ENCODE data around the gene CADPS2. TPM values are rescaled to one million over a fixed set of nuclear protein-coding genes. Genes with fewer than 3 reads are reported as not detected.
"Not testable (repeated sequence)": the region's sequence is repeated elsewhere in the genome, so short reads cannot be mapped to it uniquely, and the experiment has no call there.

CADPS2 gene
- polyA plus RNA-seq, 3 donors = not detected

- Mint-ChIP-seq H3K36me3 (no peaks in the 10 kb centered on the region), H3K27me3 (ENCODE audit: low read depth in 3 of 3) (no peaks in the 10 kb centered on the region), H3K4me3 (no peak overlapping the region), H3K4me1 (no peaks in the 10 kb centered on the region), H3K9me3 (peaks cover 0 to 13% (median 5%) of the 10 kb centered on the region in 7 donors), H3K27ac (no peak overlapping the region)
- no peak for TF ChIP-seq CTCF (IDR thresholded peaks at IDR 0.05)
- no CpG with 5 or more reads among the region's 1 CpG for WGBS (ENCODE audit: insufficient coverage)
- no peak for DNase-seq
- Histone ChIP-seq H3K27me3 (ENCODE audit: control insufficient read depth in 2 of 2, insufficient read depth in 2 of 2, low read length in 2 of 2) (no peaks in the 10 kb centered on the region), H3K9ac (ENCODE audit: insufficient read depth, low read length, poor library complexity, severe bottlenecking) (no peak overlapping the region), H3K4me2 (replicated peaks; ENCODE audit: extremely low read depth, low read length, poor library complexity, severe bottlenecking) (no peak overlapping the region), H3K4me1 (ENCODE audit: control insufficient read depth in 1 of 2, insufficient read depth in 2 of 2, low read length in 2 of 2) (no peaks in the 10 kb centered on the region), H4K20me1 (ENCODE audit: insufficient read depth, low read length) (no peaks in the 10 kb centered on the region), H3K4me3 (replicated peaks in 1 of 3; ENCODE audit: low read depth in 2 of 3, low read length in 3 of 3) (no peak overlapping the region), H3K27ac (ENCODE audit: low read depth in 1 of 2, low read length in 2 of 2) (no peak overlapping the region), H3K36me3 (replicated peaks in 1 of 2; ENCODE audit: control insufficient read depth in 1 of 2, insufficient read depth in 2 of 2, low read length in 2 of 2) (no peaks in the 10 kb centered on the region), H2AFZ (ENCODE audit: insufficient read depth, low read depth, low read length, poor library complexity, severe bottlenecking) (no peak overlapping the region), H3K79me2 (ENCODE audit: insufficient read depth, low read length) (no peaks in the 10 kb centered on the region), H3K9me3 (replicated peaks in 1 of 2; ENCODE audit: control insufficient read depth in 1 of 2, insufficient read depth in 1 of 2, low read length in 2 of 2) (no peaks in the 10 kb centered on the region)
- intact Hi-C loops (cut with micrococcal nuclease) = no loop called here
Measured at GRCh38 chr7:122679813-122680212, 206.4 kb downstream of the CADPS2 start.

GRCh38 chr7:122679269-122679709 lies 207.0 kb downstream of the CADPS2 start:
- H3K36me3 Mint-ChIP-seq; H3K4me3 Mint-ChIP-seq; H3K4me3 ChIP-seq (replicated peaks in 1 of 3; ENCODE audit: low read depth in 2 of 3, low read length in 3 of 3); H3K36me3 ChIP-seq (replicated peaks in 1 of 2; ENCODE audit: control insufficient read depth in 1 of 2, insufficient read depth in 2 of 2, low read length in 2 of 2); H3K4me1 ChIP-seq (ENCODE audit: control insufficient read depth in 1 of 2, insufficient read depth in 2 of 2, low read length in 2 of 2); H2AFZ ChIP-seq (ENCODE audit: insufficient read depth, low read depth, low read length, poor library complexity, severe bottlenecking); H3K27ac ChIP-seq (ENCODE audit: low read depth in 1 of 2, low read length in 2 of 2); H3K27me3 ChIP-seq (ENCODE audit: control insufficient read depth in 2 of 2, insufficient read depth in 2 of 2, low read length in 2 of 2); H4K20me1 ChIP-seq (ENCODE audit: insufficient read depth, low read length); H3K4me1 Mint-ChIP-seq; H3K9ac ChIP-seq (ENCODE audit: insufficient read depth, low read length, poor library complexity, severe bottlenecking); H3K79me2 ChIP-seq (ENCODE audit: insufficient read depth, low read length); DNase-seq; intact Hi-C loops (cut with micrococcal nuclease); H3K27ac Mint-ChIP-seq; H3K9me3 ChIP-seq (replicated peaks in 1 of 2; ENCODE audit: control insufficient read depth in 1 of 2, insufficient read depth in 1 of 2, low read length in 2 of 2); H3K4me2 ChIP-seq (replicated peaks; ENCODE audit: extremely low read depth, low read length, poor library complexity, severe bottlenecking); H3K27me3 Mint-ChIP-seq (ENCODE audit: low read depth in 3 of 3): not testable (repeated sequence)
- peaks cover 0 to 13% (median 6%) of the 10 kb centered on the region in 7 donors for H3K9me3 Mint-ChIP-seq
- WGBS (ENCODE audit: insufficient coverage) = 78% methylated on average over 8 of the region's 9 CpGs

Data from CD14-positive monocyte (primary cell).